BLaER1 (cell line): ENCODE results near the gene COL28A1.
A peak's percentile ranks its signal among the peaks of the same experiment; 100 is the strongest.

Experiments used
- H3K27ac ChIP-seq: shearing (Covaris generic); formaldehyde crosslinking; 2 replicates; pipeline ENCODE4 v1.8.1; 2022
- H3K27me3 ChIP-seq: shearing (Covaris generic); formaldehyde crosslinking; 2 replicates; pipeline ENCODE4 v1.8.1; 2022
- H3K36me3 ChIP-seq: shearing (Covaris generic); formaldehyde crosslinking; 2 replicates; pipeline ENCODE4 v1.8.1; 2022
- H3K4me1 ChIP-seq: shearing (Covaris generic); formaldehyde crosslinking; 2 replicates; pipeline ENCODE4 v1.8.1; 2022
- H3K4me2 ChIP-seq: shearing (Covaris generic); formaldehyde crosslinking; 2 replicates; pipeline ENCODE4 v1.8.1; 2022
- H3K4me3 ChIP-seq: shearing (Covaris generic); formaldehyde crosslinking; 2 replicates; pipeline ENCODE4 v1.8.1; 2022
- H3K9ac ChIP-seq: shearing (Covaris generic); formaldehyde crosslinking; 2 replicates; pipeline ENCODE4 v1.8.1; 2022
- H3K9me3 ChIP-seq: shearing (Covaris generic); formaldehyde crosslinking; 2 replicates; pipeline ENCODE4 v1.8.1; 2022
- H4K20me1 ChIP-seq: shearing (Covaris generic); formaldehyde crosslinking; 2 replicates; pipeline ENCODE4 v1.8.1; 2022
- Cebpa-rat ChIP-seq: shearing (Covaris generic); IDR thresholded peaks from 2 replicates; pipeline ENCODE4 v1.8.1; 2022

COL28A1 gene

GRCh38 chr7:7331523-7331922 is 204.2 kb downstream of the COL28A1 start:
- H3K9me3 ChIP-seq = no peaks in the 10 kb centered on the region
- no peak overlapping the region for H3K4me3 ChIP-seq
- H3K36me3 ChIP-seq = no peaks in the 10 kb centered on the region
- H3K4me1 ChIP-seq = no peaks in the 10 kb centered on the region
- H4K20me1 ChIP-seq = no peaks in the 10 kb centered on the region
- no peak overlapping the region for H3K4me2 ChIP-seq
- no peak overlapping the region for H3K9ac ChIP-seq
- TF ChIP-seq Cebpa-rat = no peak
- H3K27ac ChIP-seq = no peak overlapping the region
- H3K27me3 ChIP-seq = no peaks in the 10 kb centered on the region

- no peaks in the 10 kb centered on the region for H4K20me1 ChIP-seq
- no peaks in the 10 kb centered on the region for H3K4me1 ChIP-seq
- H3K4me2 ChIP-seq = no peak overlapping the region
- H3K9ac ChIP-seq = no peak overlapping the region
- H3K4me3 ChIP-seq = no peak overlapping the region
- no peak for TF ChIP-seq Cebpa-rat
- H3K36me3 ChIP-seq = no peaks in the 10 kb centered on the region
- H3K27me3 ChIP-seq = no peaks in the 10 kb centered on the region
- H3K9me3 ChIP-seq = no peaks in the 10 kb centered on the region
- no peak overlapping the region for H3K27ac ChIP-seq
These were observed 204.7 kb downstream of the COL28A1 start for GRCh38 chr7:7330997-7331396.

- H3K36me3 ChIP-seq = no peaks in the 10 kb centered on the region
- no peaks in the 10 kb centered on the region for H3K4me1 ChIP-seq
- no peak overlapping the region for H3K4me3 ChIP-seq
- no peaks in the 10 kb centered on the region for H4K20me1 ChIP-seq
- no peak overlapping the region for H3K4me2 ChIP-seq
- no peak for TF ChIP-seq Cebpa-rat
- no peaks in the 10 kb centered on the region for H3K9me3 ChIP-seq
- no peaks in the 10 kb centered on the region for H3K27me3 ChIP-seq
- H3K27ac ChIP-seq = no peak overlapping the region
- no peak overlapping the region for H3K9ac ChIP-seq
These were observed 206.3 kb downstream of the COL28A1 start for GRCh38 chr7:7329326-7329725.

- H4K20me1 ChIP-seq = no peaks in the 10 kb centered on the region
- no peak overlapping the region for H3K4me2 ChIP-seq
- no peak overlapping the region for H3K9ac ChIP-seq
- H3K4me3 ChIP-seq = no peak overlapping the region
- no peak for TF ChIP-seq Cebpa-rat
- no peak overlapping the region for H3K27ac ChIP-seq
- H3K4me1 ChIP-seq = peaks cover 16% of the 10 kb centered on the region
- H3K36me3 ChIP-seq = no peaks in the 10 kb centered on the region
- H3K9me3 ChIP-seq = no peaks in the 10 kb centered on the region
- no peaks in the 10 kb centered on the region for H3K27me3 ChIP-seq
These were observed 208.2 kb downstream of the COL28A1 start for GRCh38 chr7:7327423-7327822.

GRCh38 chr7:7324698-7325097 is 211.0 kb downstream of the COL28A1 start:
- Histone ChIP-seq H3K27me3 (no peaks in the 10 kb centered on the region), H3K4me2 (no peak overlapping the region), H3K4me1 (peaks cover 38% of the 10 kb centered on the region), H3K27ac (no peak overlapping the region), H3K9ac (no peak overlapping the region), H3K9me3 (no peaks in the 10 kb centered on the region), H4K20me1 (no peaks in the 10 kb centered on the region), H3K36me3 (no peaks in the 10 kb centered on the region), H3K4me3 (no peak overlapping the region)
- TF ChIP-seq Cebpa-rat = no peak

GRCh38 chr7:7323921-7324320 is 211.8 kb downstream of the COL28A1 start:
- no peaks in the 10 kb centered on the region for H3K27me3 ChIP-seq
- peak overlapping the region; percentile 49 for H3K4me2 ChIP-seq
- H4K20me1 ChIP-seq = no peaks in the 10 kb centered on the region
- no peak overlapping the region for H3K9ac ChIP-seq
- H3K36me3 ChIP-seq = no peaks in the 10 kb centered on the region
- H3K9me3 ChIP-seq = no peaks in the 10 kb centered on the region
- no peak overlapping the region for H3K27ac ChIP-seq
- peaks cover 38% of the 10 kb centered on the region for H3K4me1 ChIP-seq
- no peak for TF ChIP-seq Cebpa-rat
- H3K4me3 ChIP-seq = no peak overlapping the region

GRCh38 chr7:7323352-7323751 is 212.3 kb downstream of the COL28A1 start:
- no peak for TF ChIP-seq Cebpa-rat
- H4K20me1 ChIP-seq = no peaks in the 10 kb centered on the region
- no peaks in the 10 kb centered on the region for H3K27me3 ChIP-seq
- no peak overlapping the region for H3K27ac ChIP-seq
- peak overlapping the region; percentile 49 for H3K4me2 ChIP-seq
- H3K9ac ChIP-seq = no peak overlapping the region
- H3K36me3 ChIP-seq = no peaks in the 10 kb centered on the region
- H3K4me1 ChIP-seq = peaks cover 38% of the 10 kb centered on the region
- H3K4me3 ChIP-seq = no peak overlapping the region
- no peaks in the 10 kb centered on the region for H3K9me3 ChIP-seq

GRCh38 chr7:7321681-7322080 is 214.0 kb downstream of the COL28A1 start:
- no peaks in the 10 kb centered on the region for H3K27me3 ChIP-seq
- H4K20me1 ChIP-seq = no peaks in the 10 kb centered on the region
- TF ChIP-seq Cebpa-rat = no peak
- no peak overlapping the region for H3K9ac ChIP-seq
- H3K27ac ChIP-seq = peak overlapping the region; percentile 52; the same call in 1 of the 2 replicates
- H3K4me1 ChIP-seq = peaks cover 49% of the 10 kb centered on the region
- H3K36me3 ChIP-seq = no peaks in the 10 kb centered on the region
- no peak overlapping the region for H3K4me3 ChIP-seq
- H3K9me3 ChIP-seq = no peaks in the 10 kb centered on the region
- peak overlapping the region; percentile 49 for H3K4me2 ChIP-seq

- Histone ChIP-seq H3K4me2 (no peak overlapping the region), H3K27me3 (no peaks in the 10 kb centered on the region), H3K9me3 (no peaks in the 10 kb centered on the region), H4K20me1 (no peaks in the 10 kb centered on the region), H3K27ac (no peak overlapping the region), H3K36me3 (no peaks in the 10 kb centered on the region), H3K4me1 (peaks cover 44% of the 10 kb centered on the region), H3K9ac (no peak overlapping the region), H3K4me3 (no peak overlapping the region)
- TF ChIP-seq Cebpa-rat = no peak
These were observed 217.1 kb downstream of the COL28A1 start for GRCh38 chr7:7318601-7319000.

GRCh38 chr7:7317850-7318249 is 217.8 kb downstream of the COL28A1 start:
- Histone ChIP-seq H3K27ac (no peak overlapping the region), H3K27me3 (no peaks in the 10 kb centered on the region), H4K20me1 (no peaks in the 10 kb centered on the region), H3K4me2 (no peak overlapping the region), H3K4me1 (peaks cover 37% of the 10 kb centered on the region), H3K9ac (no peak overlapping the region), H3K4me3 (no peak overlapping the region), H3K9me3 (no peaks in the 10 kb centered on the region), H3K36me3 (no peaks in the 10 kb centered on the region)
- TF ChIP-seq Cebpa-rat = no peak

GRCh38 chr7:7315851-7316250 is 219.8 kb downstream of the COL28A1 start:
- Histone ChIP-seq H3K27ac (no peak overlapping the region), H4K20me1 (no peaks in the 10 kb centered on the region), H3K4me2 (no peak overlapping the region), H3K27me3 (no peaks in the 10 kb centered on the region), H3K9me3 (no peaks in the 10 kb centered on the region), H3K4me3 (no peak overlapping the region), H3K4me1 (peaks cover 17% of the 10 kb centered on the region), H3K36me3 (no peaks in the 10 kb centered on the region), H3K9ac (no peak overlapping the region)
- TF ChIP-seq Cebpa-rat = no peak
